ENCODE data around the gene MS4A4A. TPM values are rescaled to one million over a fixed set of nuclear protein-coding genes. Genes with fewer than 3 reads are reported as not detected.

Gene MS4A4A
- total and polyA plus RNA-seq, 4 experiments from 2014 or later, result 0.39 to 0.99 TPM; not detected in 2

DNA sequence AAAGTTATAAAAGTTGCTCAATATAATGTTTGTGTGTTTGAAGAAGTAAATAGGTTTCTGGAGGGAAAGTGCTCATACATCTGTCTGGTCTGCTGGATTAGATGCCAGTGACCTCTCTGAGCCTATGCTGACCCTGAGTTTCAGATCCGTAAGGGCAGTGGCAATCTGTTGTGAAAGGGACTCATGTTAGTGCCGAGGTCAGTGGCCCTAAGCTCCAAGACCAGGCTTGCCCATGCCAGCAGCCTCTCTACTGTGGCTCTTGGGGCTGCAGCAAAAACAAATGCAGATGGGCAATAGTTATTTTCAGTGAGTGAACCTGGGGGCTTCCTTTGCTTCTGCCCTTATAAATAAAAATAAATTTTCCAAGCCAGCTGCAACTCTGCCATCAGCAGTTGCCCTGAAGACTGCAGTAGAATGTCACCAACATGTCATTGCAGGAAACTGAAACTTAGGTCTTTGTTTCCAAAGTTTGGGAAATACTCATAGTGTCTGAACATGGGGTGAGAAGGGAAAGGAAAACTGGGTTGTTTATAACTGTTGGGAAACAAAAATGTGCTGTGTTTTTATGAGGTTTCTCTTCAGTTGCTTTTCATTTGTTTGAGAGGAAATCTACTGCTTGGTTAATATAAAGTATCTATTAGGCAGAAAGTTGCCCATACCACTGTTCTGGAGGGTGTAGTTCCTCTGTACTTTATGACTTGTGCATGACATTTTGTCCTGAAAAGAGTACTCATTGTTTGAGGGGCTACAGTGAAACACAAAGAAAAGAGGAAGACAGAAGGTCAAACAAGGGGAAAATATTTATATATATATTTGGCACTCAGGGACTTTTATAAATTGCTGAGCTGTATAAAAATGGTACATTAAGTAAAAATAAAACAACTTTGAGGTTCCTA is 28.0 kb upstream of the MS4A4A start:
- H3K27me3 Mint-ChIP-seq, result peaks cover 13 to 22% of the 10 kb centered on the region in 2 donors
- no peak for DNase-seq
- H3K9me3 Mint-ChIP-seq, result peaks cover 0 to 11% (median 5%) of the 10 kb centered on the region in 8 donors
- intact Hi-C loops (cut with micrococcal nuclease), result no loop called here
- H3K27ac Mint-ChIP-seq, result no peak overlapping the region
- H3K4me3 ChIP-seq (ENCODE audit: low read length in 2 of 2), result no peak overlapping the region
- ChIA-PET POLR2A (ENCODE audit: partially characterized antibody) (no interaction called here), CTCF (ENCODE audit: partially characterized antibody) (interaction anchor here (1.1 to 2.1 kb wide), 2 partner anchors 11 to 20 kb away, joined by 3 to 15 read pairs; no protein-coding TSS in a partner anchor)
- no peak overlapping the region for H3K27ac ChIP-seq (ENCODE audit: low read depth, low read length)
- no peaks in the 10 kb centered on the region for H3K27me3 ChIP-seq (ENCODE audit: insufficient read depth, low read length)
- H3K9me3 ChIP-seq (ENCODE audit: control insufficient read depth in 1 of 2, low read length in 2 of 2), result no peaks in the 10 kb centered on the region
- H3K36me3 ChIP-seq (ENCODE audit: insufficient read depth, low read length), result no peaks in the 10 kb centered on the region
- no peaks in the 10 kb centered on the region for H3K4me1 Mint-ChIP-seq
- no peaks in the 10 kb centered on the region for H3K4me1 ChIP-seq (ENCODE audit: insufficient read depth, low read length)
- H3K4me3 Mint-ChIP-seq, result no peak overlapping the region
- H3K36me3 Mint-ChIP-seq, result no peaks in the 10 kb centered on the region

DNA sequence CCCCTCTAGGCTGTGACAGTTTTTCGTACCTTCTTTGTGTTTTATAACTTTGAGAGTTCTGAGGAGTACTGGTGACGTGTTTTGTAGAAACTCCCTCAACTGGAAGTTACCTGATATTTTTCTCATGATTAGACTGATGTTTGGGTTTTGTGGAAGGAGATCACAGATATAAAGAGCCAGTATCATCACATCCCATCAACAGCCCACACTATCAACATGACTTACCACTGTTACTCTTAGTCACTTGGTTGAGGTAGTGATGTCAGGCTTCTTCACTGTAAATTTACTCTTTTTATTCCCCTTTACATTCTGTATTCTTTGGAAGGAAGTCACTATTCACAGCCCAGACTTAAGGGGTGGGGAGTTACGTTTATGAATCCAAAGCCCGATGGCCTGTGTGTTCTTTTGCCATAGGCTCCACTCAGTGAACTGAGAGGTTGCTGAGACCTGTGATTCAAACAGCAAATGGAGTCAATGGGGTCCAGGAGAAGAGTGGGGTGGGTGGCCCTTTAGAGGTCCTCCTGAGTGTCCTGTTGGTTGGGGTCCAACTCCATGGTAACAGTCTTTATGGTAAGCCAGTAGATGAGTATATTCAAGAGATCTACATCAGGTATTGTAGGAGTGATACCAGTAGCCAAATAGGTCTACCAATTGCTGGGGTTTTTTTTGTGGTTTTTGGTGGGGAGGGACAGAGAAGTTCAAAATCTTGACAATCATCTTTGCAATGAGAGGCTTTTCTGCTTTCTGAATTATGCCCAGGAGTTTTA is 22.3 kb upstream of the MS4A4A start:
- Histone ChIP-seq H3K4me1 (ENCODE audit: insufficient read depth, low read length) (no peaks in the 10 kb centered on the region), H3K27ac (ENCODE audit: low read depth, low read length) (no peak overlapping the region), H3K27me3 (ENCODE audit: insufficient read depth, low read length) (no peaks in the 10 kb centered on the region), H3K4me3 (ENCODE audit: low read length in 2 of 2) (no peak overlapping the region), H3K9me3 (ENCODE audit: control insufficient read depth in 1 of 2, low read length in 2 of 2) (no peaks in the 10 kb centered on the region), H3K36me3 (ENCODE audit: insufficient read depth, low read length) (no peaks in the 10 kb centered on the region)
- POLR2A ChIA-PET (ENCODE audit: partially characterized antibody), result no interaction called here
- DNase-seq, result no peak
- Mint-ChIP-seq H3K4me1 (no peaks in the 10 kb centered on the region), H3K4me3 (no peak overlapping the region), H3K27ac (no peak overlapping the region), H3K36me3 (no peaks in the 10 kb centered on the region), H3K27me3 (peaks cover 7 to 18% of the 10 kb centered on the region in 2 donors), H3K9me3 (peaks cover 0 to 23% (median 10%) of the 10 kb centered on the region in 8 donors)
- CTCF ChIA-PET (ENCODE audit: partially characterized antibody), result no interaction called here
- intact Hi-C loops (cut with micrococcal nuclease), result no loop called here

DNA sequence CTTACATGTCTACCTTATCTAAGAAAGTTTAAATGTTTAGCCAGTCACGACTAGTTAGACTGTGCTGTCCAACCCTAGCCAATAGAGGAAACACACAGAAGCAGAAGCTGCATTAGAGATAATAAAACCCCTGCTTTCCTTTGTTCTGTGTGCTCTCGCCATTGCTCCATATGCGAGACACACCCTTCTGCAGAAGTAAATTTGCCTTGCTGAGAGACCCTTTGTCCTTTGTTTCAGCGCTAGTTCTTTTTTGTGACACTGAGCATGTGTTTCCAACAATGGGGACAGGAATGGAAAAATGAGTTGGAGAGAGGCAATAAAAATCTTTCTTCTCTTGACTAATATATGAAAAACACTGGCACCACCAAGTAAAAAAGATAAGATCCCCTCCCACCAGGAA is 19.5 kb upstream of the MS4A4A start:
- Mint-ChIP-seq H3K4me3 (peak overlapping the region in 1 of 8 donors; percentile 2), H3K9me3 (peaks cover 0 to 13% (median 4%) of the 10 kb centered on the region in 8 donors), H3K4me1 (no peaks in the 10 kb centered on the region), H3K27ac (no peak overlapping the region), H3K36me3 (no peaks in the 10 kb centered on the region), H3K27me3 (peaks cover 7 to 16% of the 10 kb centered on the region in 2 donors)
- intact Hi-C loops (cut with micrococcal nuclease), result no loop called here
- no peak for DNase-seq
- Histone ChIP-seq H3K4me3 (ENCODE audit: low read length in 2 of 2) (no peak overlapping the region), H3K27ac (ENCODE audit: low read depth, low read length) (no peak overlapping the region), H3K9me3 (ENCODE audit: control insufficient read depth in 1 of 2, low read length in 2 of 2) (no peaks in the 10 kb centered on the region), H3K4me1 (ENCODE audit: insufficient read depth, low read length) (no peaks in the 10 kb centered on the region), H3K27me3 (ENCODE audit: insufficient read depth, low read length) (no peaks in the 10 kb centered on the region), H3K36me3 (ENCODE audit: insufficient read depth, low read length) (no peaks in the 10 kb centered on the region)
- CTCF ChIA-PET (ENCODE audit: partially characterized antibody), result interaction anchor here (1.2 kb wide), 1 partner anchor 10 kb away, joined by 3 read pairs; no protein-coding TSS in a partner anchor
- POLR2A ChIA-PET (ENCODE audit: partially characterized antibody), result no interaction called here

DNA sequence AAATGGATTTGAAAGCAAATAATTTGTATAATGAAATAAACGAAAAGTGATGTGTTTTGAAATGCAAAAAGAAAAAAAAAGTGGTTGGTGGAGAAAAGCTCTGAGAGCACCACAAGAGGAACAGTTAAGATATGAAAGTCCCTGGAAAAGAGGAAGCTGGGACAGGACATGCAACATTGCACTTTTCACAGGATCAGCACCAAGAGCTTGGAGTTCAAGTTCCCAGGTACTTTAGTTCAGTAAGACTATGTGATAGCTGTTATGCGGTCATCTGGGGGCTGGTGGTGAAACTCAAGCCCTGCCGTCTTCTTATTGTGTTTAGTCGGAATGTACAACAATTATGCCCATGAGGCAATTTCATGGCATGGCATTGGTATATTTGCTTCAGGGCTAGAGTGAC is 17.1 kb upstream of the MS4A4A start:
- Histone ChIP-seq H3K36me3 (ENCODE audit: insufficient read depth, low read length) (no peaks in the 10 kb centered on the region), H3K4me1 (ENCODE audit: insufficient read depth, low read length) (no peaks in the 10 kb centered on the region), H3K9me3 (ENCODE audit: control insufficient read depth in 1 of 2, low read length in 2 of 2) (no peaks in the 10 kb centered on the region), H3K4me3 (ENCODE audit: low read length in 2 of 2) (no peak overlapping the region), H3K27me3 (ENCODE audit: insufficient read depth, low read length) (no peaks in the 10 kb centered on the region), H3K27ac (ENCODE audit: low read depth, low read length) (no peak overlapping the region)
- no peak overlapping the region for H3K4me3 Mint-ChIP-seq
- no peaks in the 10 kb centered on the region for H3K4me1 Mint-ChIP-seq
- intact Hi-C loops (cut with micrococcal nuclease), result no loop called here
- H3K27me3 Mint-ChIP-seq, result peaks cover 3 to 12% of the 10 kb centered on the region in 2 donors
- POLR2A ChIA-PET (ENCODE audit: partially characterized antibody), result no interaction called here
- H3K27ac Mint-ChIP-seq, result no peak overlapping the region
- H3K9me3 Mint-ChIP-seq, result peaks cover 0 to 13% (median 4%) of the 10 kb centered on the region in 8 donors
- CTCF ChIA-PET (ENCODE audit: partially characterized antibody), result interaction anchor here (0.7 to 2.9 kb wide), 2 partner anchors 12 to 266 kb away, joined by 3 to 15 read pairs; no protein-coding TSS in a partner anchor
- DNase-seq, result no peak
- H3K36me3 Mint-ChIP-seq, result no peaks in the 10 kb centered on the region

DNA sequence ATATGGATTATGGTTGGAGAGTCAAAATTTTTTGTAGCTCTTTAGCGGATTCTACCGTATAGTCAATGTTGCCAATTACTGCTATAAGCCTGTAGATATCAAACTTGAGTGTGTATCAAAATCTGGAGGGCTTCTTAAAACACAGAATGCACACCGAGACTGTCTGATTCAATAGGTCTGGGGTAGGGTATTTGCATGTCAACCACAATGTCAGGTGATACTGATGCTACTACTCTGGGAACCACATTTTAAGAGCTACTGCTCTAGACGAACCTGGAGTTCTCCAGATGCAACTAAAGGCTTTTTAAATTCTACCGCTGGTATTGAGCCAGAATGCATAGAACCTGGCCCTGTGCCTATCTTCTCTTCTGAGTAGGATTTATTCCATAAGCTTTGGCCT is 15.8 kb upstream of the MS4A4A start:
- intact Hi-C loops (cut with micrococcal nuclease), result loop anchor here (5.0 kb wide), 1 partner anchor 442 kb away; no protein-coding TSS in a partner anchor
- no peaks in the 10 kb centered on the region for H3K9me3 ChIP-seq (ENCODE audit: control insufficient read depth in 1 of 2, low read length in 2 of 2)
- POLR2A ChIA-PET (ENCODE audit: partially characterized antibody), result no interaction called here

DNA sequence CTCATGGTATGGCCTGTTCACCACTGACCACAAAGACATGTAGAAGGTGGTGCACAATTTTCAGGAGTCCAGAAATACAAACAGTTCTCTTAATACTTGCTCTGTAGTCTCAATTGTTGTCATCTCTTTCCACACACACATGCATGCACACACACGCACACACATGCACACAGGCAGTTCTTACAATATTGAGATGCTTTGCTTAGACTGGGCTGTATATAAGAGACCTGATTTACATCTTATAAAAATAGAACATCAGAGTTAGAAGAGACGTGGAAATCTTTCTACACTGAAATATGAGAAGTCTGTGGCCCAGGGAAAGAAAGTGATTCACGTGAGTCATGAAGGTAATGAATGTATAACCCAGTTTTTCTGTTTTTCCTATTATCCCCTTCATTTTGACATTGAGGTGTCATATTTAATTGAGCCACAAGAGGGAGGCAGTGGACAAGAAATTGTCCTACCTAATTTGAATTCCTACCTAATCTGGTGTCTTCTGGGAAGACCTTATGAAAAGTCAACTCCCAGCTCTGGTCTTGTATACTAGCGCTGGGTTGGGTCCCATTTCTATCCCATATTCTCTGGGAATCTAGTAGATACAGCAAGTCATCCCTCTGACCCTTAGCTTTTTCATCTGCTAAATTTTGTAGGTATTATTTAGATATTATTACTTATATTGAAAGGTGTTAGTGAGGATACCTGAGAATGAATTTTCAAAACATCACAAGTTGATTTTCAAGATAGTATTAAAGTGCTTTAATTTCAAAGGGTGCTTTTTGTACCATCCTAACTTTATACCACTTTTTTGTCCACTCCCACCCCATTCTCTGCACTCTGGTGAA is 14.9 kb upstream of the MS4A4A start:
- Histone ChIP-seq H3K36me3 (ENCODE audit: insufficient read depth, low read length) (no peaks in the 10 kb centered on the region), H3K9me3 (ENCODE audit: control insufficient read depth in 1 of 2, low read length in 2 of 2) (no peaks in the 10 kb centered on the region), H3K4me1 (ENCODE audit: insufficient read depth, low read length) (no peaks in the 10 kb centered on the region), H3K4me3 (ENCODE audit: low read length in 2 of 2) (no peak overlapping the region), H3K27me3 (ENCODE audit: insufficient read depth, low read length) (no peaks in the 10 kb centered on the region), H3K27ac (ENCODE audit: low read depth, low read length) (no peak overlapping the region)
- Mint-ChIP-seq H3K36me3 (no peaks in the 10 kb centered on the region), H3K27me3 (peaks cover 3 to 6% of the 10 kb centered on the region in 2 donors), H3K4me1 (no peaks in the 10 kb centered on the region), H3K27ac (no peak overlapping the region), H3K4me3 (no peak overlapping the region), H3K9me3 (peaks cover 0 to 12% (median 4%) of the 10 kb centered on the region in 8 donors)
- ChIA-PET POLR2A (ENCODE audit: partially characterized antibody) (no interaction called here), CTCF (ENCODE audit: partially characterized antibody) (interaction anchor here (0.8 to 2.9 kb wide), 7 partner anchors 9 to 73 kb away, joined by 3 to 15 read pairs (median 3); no protein-coding TSS in a partner anchor)
- intact Hi-C loops (cut with micrococcal nuclease), result loop anchor here (5.0 kb wide), 1 partner anchor 443 kb away; no protein-coding TSS in a partner anchor
- DNase-seq, result peak in 2 of 5 donors; percentile 1 to 7

More for the DNA sequence above, 15.8 kb upstream of the MS4A4A start:
- H3K4me1 ChIP-seq (ENCODE audit: insufficient read depth, low read length), result no peaks in the 10 kb centered on the region
- no peak overlapping the region for H3K4me3 ChIP-seq (ENCODE audit: low read length in 2 of 2)
- H3K27ac ChIP-seq (ENCODE audit: low read depth, low read length), result no peak overlapping the region
- H3K4me1 Mint-ChIP-seq, result no peaks in the 10 kb centered on the region
- no peak overlapping the region for H3K4me3 Mint-ChIP-seq
- no peak for DNase-seq
- H3K36me3 Mint-ChIP-seq, result no peaks in the 10 kb centered on the region
- CTCF ChIA-PET (ENCODE audit: partially characterized antibody), result interaction anchor here (1.0 to 2.9 kb wide), 5 partner anchors 9 to 72 kb away, joined by 3 to 15 read pairs (median 3); no protein-coding TSS in a partner anchor
- no peak overlapping the region for H3K27ac Mint-ChIP-seq
- H3K27me3 Mint-ChIP-seq, result peaks cover 3 to 9% of the 10 kb centered on the region in 2 donors
- no peaks in the 10 kb centered on the region for H3K27me3 ChIP-seq (ENCODE audit: insufficient read depth, low read length)
- H3K9me3 Mint-ChIP-seq, result peaks cover 0 to 13% (median 4%) of the 10 kb centered on the region in 8 donors
- H3K36me3 ChIP-seq (ENCODE audit: insufficient read depth, low read length), result no peaks in the 10 kb centered on the region

Measured in CD4-positive, alpha-beta memory T cell (primary cell).